Measurements from ENCODE around the gene WDR45.

GRCh38 chrX:49037883-49038475 lies 41.7 kb downstream of the WDR45 start:
- TF ChIP-seq CTCF (IDR thresholded peaks at IDR 0.05 in 8 of 11, conservative IDR thresholded peaks at IDR 0.05 in 3 of 11), result no peak
- no peak for TF ChIP-seq POLR2AphosphoS5 (IDR thresholded peaks at IDR 0.05)
